Central memory CD8-positive, alpha-beta T cell (primary cell): ENCODE measurements around the gene CASTOR2.
"Not testable (repeated sequence)": the region's sequence is repeated elsewhere in the genome, so short reads cannot be mapped to it uniquely, and the experiment has no call there.

Experiments used
- ATAC-seq: fragments of 150-1000 bp; cut with Tn5 transposase; replicated peaks from 2 replicates; pipeline ENCODE4 v1.10.0; 2022; ENCODE audit warnings: mild to moderate bottlenecking, moderate FRiP score, moderate number of reproducible peaks; ENCODE audit not compliant: poor library complexity, severe bottlenecking; ENCODE audit errors: extremely low read depth
- DNase-seq, 2 donors: peaks; one replicate each; pipeline ENCODE4 v3.0.0; 2021; ENCODE audit warnings: low spot score in 2 of 2
- H3K27ac Mint-ChIP-seq: one replicate; pipeline ENCODE4 v1.8.0; 2022; ENCODE audit warnings: low read depth, mild to moderate bottlenecking, moderate library complexity, mixed read lengths
- H3K27me3 Mint-ChIP-seq: one replicate; pipeline ENCODE4 v1.8.0; 2022; ENCODE audit warnings: mixed read lengths
- H3K36me3 Mint-ChIP-seq: one replicate; pipeline ENCODE4 v1.8.0; 2022; ENCODE audit warnings: mild to moderate bottlenecking, moderate library complexity, mixed read lengths; ENCODE audit not compliant: insufficient read depth
- H3K4me1 Mint-ChIP-seq: one replicate; pipeline ENCODE4 v1.8.0; 2022; ENCODE audit warnings: mixed read lengths
- H3K4me3 Mint-ChIP-seq: one replicate; pipeline ENCODE4 v1.8.0; 2022; ENCODE audit warnings: mild to moderate bottlenecking, moderate library complexity, mixed read lengths
- H3K9me3 Mint-ChIP-seq: one replicate; pipeline ENCODE4 v1.8.0; 2022; ENCODE audit warnings: mixed read lengths

Gene CASTOR2

GRCh38 chr7:74966208-74966854 is 1.8 kb downstream of the CASTOR2 start:
- not testable (repeated sequence) for H3K27ac Mint-ChIP-seq

GRCh38 chr7:74966909-74967308 is 2.4 kb downstream of the CASTOR2 start:
- H3K4me1 Mint-ChIP-seq, ATAC-seq, H3K27ac Mint-ChIP-seq, H3K9me3 Mint-ChIP-seq, H3K4me3 Mint-ChIP-seq, H3K27me3 Mint-ChIP-seq, H3K36me3 Mint-ChIP-seq, DNase-seq: not testable (repeated sequence)

More at GRCh38 chr7:74966208-74966854, 1.8 kb downstream of the CASTOR2 start:
- not testable (repeated sequence) for H3K4me1 Mint-ChIP-seq, ATAC-seq, H3K27me3 Mint-ChIP-seq, DNase-seq, H3K4me3 Mint-ChIP-seq, H3K9me3 Mint-ChIP-seq, H3K36me3 Mint-ChIP-seq

- DNase-seq, H3K27ac Mint-ChIP-seq, ATAC-seq, H3K4me3 Mint-ChIP-seq, H3K27me3 Mint-ChIP-seq, H3K36me3 Mint-ChIP-seq, H3K9me3 Mint-ChIP-seq, H3K4me1 Mint-ChIP-seq: not testable (repeated sequence)
Measured at GRCh38 chr7:74971431-74971830, 6.9 kb downstream of the CASTOR2 start.

- H3K4me1 Mint-ChIP-seq, H3K27ac Mint-ChIP-seq, H3K9me3 Mint-ChIP-seq, H3K36me3 Mint-ChIP-seq, H3K27me3 Mint-ChIP-seq, H3K4me3 Mint-ChIP-seq, ATAC-seq, DNase-seq: not testable (repeated sequence)
Measured at GRCh38 chr7:74972377-74972776, 7.9 kb downstream of the CASTOR2 start.

- not testable (repeated sequence) for DNase-seq, H3K4me1 Mint-ChIP-seq, H3K27me3 Mint-ChIP-seq, H3K27ac Mint-ChIP-seq, H3K9me3 Mint-ChIP-seq, H3K36me3 Mint-ChIP-seq, H3K4me3 Mint-ChIP-seq, ATAC-seq
Measured at GRCh38 chr7:74975959-74976358, 11.5 kb downstream of the CASTOR2 start.

- H3K36me3 Mint-ChIP-seq, H3K4me1 Mint-ChIP-seq, H3K4me3 Mint-ChIP-seq, H3K9me3 Mint-ChIP-seq, H3K27ac Mint-ChIP-seq, ATAC-seq, H3K27me3 Mint-ChIP-seq, DNase-seq: not testable (repeated sequence)
Measured at GRCh38 chr7:74977523-74977922, 13.0 kb downstream of the CASTOR2 start.

- not testable (repeated sequence) for ATAC-seq, H3K4me3 Mint-ChIP-seq, DNase-seq, H3K4me1 Mint-ChIP-seq, H3K27me3 Mint-ChIP-seq, H3K36me3 Mint-ChIP-seq, H3K27ac Mint-ChIP-seq, H3K9me3 Mint-ChIP-seq
Measured at GRCh38 chr7:74988436-74988835, 23.9 kb downstream of the CASTOR2 start.

GRCh38 chr7:74993121-74993520 is 28.6 kb downstream of the CASTOR2 start:
- H3K4me1 Mint-ChIP-seq, result peaks cover 6% of the 10 kb centered on the region
- H3K27me3 Mint-ChIP-seq, result no peaks in the 10 kb centered on the region
- H3K27ac Mint-ChIP-seq, result no peak overlapping the region
- H3K4me3 Mint-ChIP-seq, result no peak overlapping the region
- H3K9me3 Mint-ChIP-seq, result no peaks in the 10 kb centered on the region
- no peaks in the 10 kb centered on the region for H3K36me3 Mint-ChIP-seq
- ATAC-seq (no peak), DNase-seq (no peak)

- DNase-seq, H3K4me3 Mint-ChIP-seq, H3K4me1 Mint-ChIP-seq, ATAC-seq, H3K27me3 Mint-ChIP-seq, H3K36me3 Mint-ChIP-seq, H3K9me3 Mint-ChIP-seq: not testable (repeated sequence)
- peak overlapping the region; percentile 78 for H3K27ac Mint-ChIP-seq
Measured at GRCh38 chr7:74994869-74995543, 30.5 kb downstream of the CASTOR2 start.

GRCh38 chr7:74996361-74996760 is 31.9 kb downstream of the CASTOR2 start:
- not testable (repeated sequence) for H3K27me3 Mint-ChIP-seq, H3K4me1 Mint-ChIP-seq, H3K9me3 Mint-ChIP-seq, H3K4me3 Mint-ChIP-seq, ATAC-seq, H3K36me3 Mint-ChIP-seq, H3K27ac Mint-ChIP-seq, DNase-seq

- not testable (repeated sequence) for DNase-seq
Measured at GRCh38 chr7:74997811-74998210, 33.3 kb downstream of the CASTOR2 start.

GRCh38 chr7:75001356-75001755 is 36.9 kb downstream of the CASTOR2 start:
- not testable (repeated sequence) for H3K4me1 Mint-ChIP-seq, H3K4me3 Mint-ChIP-seq, H3K27ac Mint-ChIP-seq, H3K9me3 Mint-ChIP-seq, H3K36me3 Mint-ChIP-seq, ATAC-seq, H3K27me3 Mint-ChIP-seq, DNase-seq

More at GRCh38 chr7:74997811-74998210, 33.3 kb downstream of the CASTOR2 start:
- not testable (repeated sequence) for H3K27me3 Mint-ChIP-seq, H3K36me3 Mint-ChIP-seq, ATAC-seq, H3K27ac Mint-ChIP-seq, H3K9me3 Mint-ChIP-seq, H3K4me3 Mint-ChIP-seq, H3K4me1 Mint-ChIP-seq

GRCh38 chr7:75010036-75010435 is 45.5 kb downstream of the CASTOR2 start:
- no peak overlapping the region for H3K4me3 Mint-ChIP-seq
- peak overlapping the region; percentile 56 for H3K27ac Mint-ChIP-seq
- no peak for ATAC-seq

More at GRCh38 chr7:75010036-75010435, 45.5 kb downstream of the CASTOR2 start:
- H3K9me3 Mint-ChIP-seq, result no peaks in the 10 kb centered on the region
- H3K4me1 Mint-ChIP-seq, result no peaks in the 10 kb centered on the region
- H3K36me3 Mint-ChIP-seq, result peaks cover 5% of the 10 kb centered on the region
- H3K27me3 Mint-ChIP-seq, result no peaks in the 10 kb centered on the region
- no peak for DNase-seq
